ENCODE data around the gene FEM1C.

DNA sequence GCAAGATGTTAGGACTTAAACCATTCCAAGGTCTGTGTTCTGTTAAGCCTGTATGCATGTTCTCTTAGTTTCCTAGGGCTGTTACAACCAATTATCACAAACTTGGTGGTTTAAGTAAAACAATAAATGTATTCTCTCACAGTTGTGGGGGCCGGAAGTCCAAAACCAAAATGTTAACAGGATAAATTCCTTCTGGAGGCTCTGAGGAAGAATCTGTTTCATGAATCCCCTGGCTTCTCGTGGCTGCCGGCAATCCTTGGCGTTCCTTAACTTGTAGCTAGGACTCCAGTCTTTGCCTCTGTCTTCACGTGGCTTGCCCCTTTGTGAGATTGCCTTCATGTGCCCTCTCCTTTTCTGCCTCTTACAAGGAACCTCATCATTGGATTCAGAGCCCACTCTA, 30.4 kb downstream of the FEM1C start:
- no peak for TF ChIP-seq MXI1 (IDR thresholded peaks at IDR 0.05; ENCODE audit: low read depth, low read length)
- TF ChIP-seq POU2F2 (IDR thresholded peaks at IDR 0.05; ENCODE audit: borderline replicate concordance, low read depth, low read length) = no peak
- TF ChIP-seq JUNB (IDR thresholded peaks at IDR 0.05) = no peak
- no peak for TF ChIP-seq NFYA (IDR thresholded peaks at IDR 0.05; ENCODE audit: borderline replicate concordance, low read depth, low read length)
- TF ChIP-seq REST (IDR thresholded peaks at IDR 0.05; ENCODE audit: low read depth, low read length) = no peak
- no peak for TF ChIP-seq FOS (IDR thresholded peaks at IDR 0.05; ENCODE audit: borderline replicate concordance, extremely low read depth, insufficient read length)
- no peak for TF ChIP-seq CTCF (IDR thresholded peaks at IDR 0.05 in 2 of 3, conservative IDR thresholded peaks at IDR 0.05 in 1 of 3; ENCODE audit: control insufficient read depth in 2 of 3, extremely low read depth in 1 of 3, insufficient read depth in 1 of 3, low read depth in 3 of 3, low read length in 3 of 3)
- TF ChIP-seq TAF1 (IDR thresholded peaks at IDR 0.05; ENCODE audit: borderline replicate concordance, low read depth, low read length) = no peak
- TF ChIP-seq POLR2AphosphoS5 (IDR thresholded peaks at IDR 0.05; ENCODE audit: low read length) = no peak
- no peak for TF ChIP-seq POLR2A (IDR thresholded peaks at IDR 0.05; ENCODE audit: low read depth, low read length)

All from GM12878 (cell line).